ENCODE results near the gene SCG2.

DNA sequence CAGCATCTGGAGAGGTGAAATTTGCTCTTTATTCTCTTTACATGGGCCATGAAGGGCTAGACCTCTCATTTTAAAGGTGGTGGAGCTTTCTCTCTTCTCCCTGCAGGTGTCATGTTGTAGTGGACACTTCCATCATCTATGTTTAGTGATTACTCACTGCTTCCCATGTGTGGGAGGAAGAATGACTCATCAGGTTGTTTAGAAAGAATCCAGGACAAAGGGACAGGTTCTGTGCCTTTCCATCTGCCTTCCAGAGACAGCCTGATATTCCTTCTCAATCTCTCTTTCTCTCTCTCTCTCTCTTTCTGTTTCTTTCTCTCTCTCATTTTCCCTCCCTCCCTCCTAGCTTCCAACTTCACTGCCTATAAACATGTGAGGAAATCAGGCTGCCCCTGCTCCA, 38.7 kb downstream of the SCG2 start:
- TF ChIP-seq CTCF (IDR thresholded peaks at IDR 0.05; ENCODE audit: borderline replicate concordance, extremely low read depth, low read length, poor library complexity, severe bottlenecking) (no peak), EZH2 (IDR thresholded peaks at IDR 0.05; ENCODE audit: borderline replicate concordance, low read depth, low read length, severe bottlenecking) (no peak)
